Thyroid gland (tissue), 4 donors: ENCODE measurements around the gene RNF145. TPM values are rescaled to one million over a fixed set of nuclear protein-coding genes. Genes with fewer than 3 reads are reported as not detected.

Experiments used
- DNase-seq, 2 donors: peaks; one replicate each; pipeline ENCODE4 v3.0.0-alpha.2; 2019
- H3K27ac ChIP-seq, 3 donors: fragments of 200-600 bp; sonication (generic); 1 replicate in 2 of 3; 2 replicates in 1 of 3; pipeline ENCODE4 v1.5.1; 2016 to 2019; ENCODE audit warnings: mild to moderate bottlenecking in 1 of 3, moderate library complexity in 1 of 3
- H3K27me3 ChIP-seq: fragments of 200-600 bp; sonication (generic); one replicate; pipeline ENCODE4 v1.5.1; 2019
- H3K36me3 ChIP-seq, 2 donors: fragments of 200-600 bp; sonication (generic); one replicate each; pipeline ENCODE4 v1.5.1; 2016 to 2019
- H3K4me1 ChIP-seq, 2 donors: fragments of 200-600 bp; sonication (generic); one replicate each; pipeline ENCODE4 v1.5.1; 2017 to 2019
- H3K4me3 ChIP-seq, 3 donors: fragments of 200-600 bp; sonication (generic); replicated peaks in 1 of 3; 1 replicate in 2 of 3; 2 replicates in 1 of 3; pipeline ENCODE4 v1.5.1; 2016; ENCODE audit warnings: mild to moderate bottlenecking in 1 of 3
- H3K9me3 ChIP-seq: fragments of 200-600 bp; sonication (generic); one replicate; pipeline ENCODE4 v1.5.1; 2017
- CTCF ChIP-seq, 6 experiments: fragments of 200-600 bp in 3 of 6; fragments of 450-650 bp in 3 of 6; sonication (generic) in 3 of 6; IDR thresholded peaks; one replicate each; pipeline ENCODE4 v1.5.1; 2016 to 2019; ENCODE audit warnings: antibody characterized with exemption in 6 of 6, mild to moderate bottlenecking in 2 of 6, inconsistent platforms in 1 of 6, moderate library complexity in 1 of 6
- POLR2A ChIP-seq, 2 donors: fragments of 450-650 bp; IDR thresholded peaks; one replicate each; pipeline ENCODE4 v1.6.1; 2017; ENCODE audit warnings: antibody characterized with exemption in 2 of 2, mild to moderate bottlenecking in 2 of 2, moderate library complexity in 1 of 2
- WGBS, 2 donors: methylation state at CpG; one replicate each; pipeline ENCODE4 v1.1.5; 2017; 5-methylcytosine and 5-hydroxymethylcytosine counted together
- intact Hi-C: fragments of 100-400 bp; cut with DNase I; formaldehyde crosslinking; loops from one replicate; pipeline ENCODE4 v1.15.1; 2023
- small RNA-seq: library from RNA; depleted of rRNA; stranded (forward); fragments of <200 nt; gene quantifications from one replicate; pipeline ENCODE3, GENCODE V24; 2016
- total RNA-seq, 4 donors: library from RNA; depleted of rRNA; stranded (reverse); fragments of >200 nt; gene quantifications; one replicate each; pipeline ENCODE4 v1.2.3, GENCODE V29; 2016

RNF145 gene
- total RNA-seq, 4 donors from 2014 or later = 59.5 to 88.6 (median 75.6) TPM

GRCh38 chr5:159113405-159113804 lies 95.9 kb downstream of the RNF145 start:
- Histone ChIP-seq H3K4me1 (no peaks in the 10 kb centered on the region), H3K9me3 (no peaks in the 10 kb centered on the region), H3K4me3 (no peak overlapping the region), H3K27me3 (no peaks in the 10 kb centered on the region), H3K27ac (no peak overlapping the region), H3K36me3 (no peaks in the 10 kb centered on the region)
- TF ChIP-seq POLR2A (IDR thresholded peaks at IDR 0.05) (no peak), CTCF (IDR thresholded peaks at IDR 0.05) (no peak)
- no peak for DNase-seq
- intact Hi-C loops = loop anchor here (5.0 kb wide), 1 partner anchor 936 kb away; no protein-coding TSS in a partner anchor

- WGBS, 2 donors = 94 to 95% methylated on average over 2 of the region's 2 CpGs
- TF ChIP-seq POLR2A (IDR thresholded peaks at IDR 0.05) = no peak
- TF ChIP-seq CTCF (IDR thresholded peaks at IDR 0.05) = no peak
- no peaks in the 10 kb centered on the region for H3K27me3 ChIP-seq
- H3K36me3 ChIP-seq = no peaks in the 10 kb centered on the region
- H3K27ac ChIP-seq = no peak overlapping the region
- H3K9me3 ChIP-seq = no peaks in the 10 kb centered on the region
- no peak overlapping the region for H3K4me3 ChIP-seq
- no peak for DNase-seq
- intact Hi-C loops = loop anchor here (5.0 kb wide), 1 partner anchor 935 kb away; no protein-coding TSS in a partner anchor
- H3K4me1 ChIP-seq = no peaks in the 10 kb centered on the region
Measured at GRCh38 chr5:159112436-159112835, 96.9 kb downstream of the RNF145 start.

Small RNA genes lying within 50 kb of the gene (small RNA-seq; reads per million reads assigned to genes)
- not detected for gene RF00263

Other genes with a start within 250 kb of the RNF145 start
- 10 to 100 TPM; 12.4 to 28.4 (median 20.6) TPM for gene EBF1, start 109.6 kb downstream of the RNF145 start, total RNA-seq
- gene UBLCP1, start 53.7 kb upstream of the RNF145 start, total RNA-seq = 10 to 100 TPM; 14.9 to 21.1 (median 19.3) TPM
- not detected for gene IL12B, start 120.9 kb upstream of the RNF145 start, total RNA-seq